Activated CD8-positive, alpha-beta T cell treated with anti-CD3 and anti-CD28 coated beads for 36 hours (primary cell): ENCODE data around the gene BORA. TPM values are rescaled to one million over a fixed set of nuclear protein-coding genes. Genes with fewer than 3 reads are reported as not detected.

ENCODE experiments used
- ATAC-seq: fragments of 200-7000 bp; cut with Tn5 transposase; one replicate; pipeline ENCODE4 v1.10.0; 2021; ENCODE audit warnings: mild to moderate bottlenecking, moderate library complexity
- CTCF ChIA-PET: fragments of 350-600 bp; sonication (Branson Sonifier 250); formaldehyde crosslinking; loops from one replicate; lab custom pipeline; 2021; ENCODE audit warnings: antibody characterized with exemption; lab: Charles Lee
- POLR2A ChIA-PET: fragments of 350-600 bp; sonication (Branson Sonifier 250); formaldehyde crosslinking; loops from one replicate; lab custom pipeline; 2021; ENCODE audit warnings: antibody characterized with exemption; lab: Charles Lee
- DNase-seq: peaks from one replicate; pipeline ENCODE4 v3.0.0-alpha.2; 2020
- H3K27ac Mint-ChIP-seq: one replicate; pipeline ENCODE4 v1.8.0; 2021; ENCODE audit warnings: mild to moderate bottlenecking, mixed read lengths
- H3K27me3 Mint-ChIP-seq: one replicate; pipeline ENCODE4 v1.8.0; 2021; ENCODE audit warnings: mixed read lengths
- H3K36me3 Mint-ChIP-seq: one replicate; pipeline ENCODE4 v1.8.0; 2021; ENCODE audit warnings: low read depth, mixed read lengths
- H3K4me1 Mint-ChIP-seq: one replicate; pipeline ENCODE4 v1.8.0; 2021; ENCODE audit warnings: low read depth, mixed read lengths
- H3K4me3 Mint-ChIP-seq: one replicate; pipeline ENCODE4 v1.8.0; 2021; ENCODE audit warnings: mild to moderate bottlenecking, moderate library complexity, mixed read lengths
- H3K9me3 Mint-ChIP-seq: one replicate; pipeline ENCODE4 v1.8.0; 2021; ENCODE audit warnings: mixed read lengths
- CTCF ChIP-seq: fragments of 200-600 bp; IDR thresholded peaks from one replicate; pipeline ENCODE4 v1.8.0; 2022; ENCODE audit warnings: antibody characterized with exemption, mild to moderate bottlenecking
- intact Hi-C: fragments of 100-400 bp; cut with micrococcal nuclease; formaldehyde crosslinking; loops from one replicate; pipeline ENCODE4 v1.10.0; 2022
- total RNA-seq, 2 experiments: library from RNA; stranded (reverse); gene quantifications; one replicate each; pipeline ENCODE4 v1.2.3, GENCODE V29; 2021

Gene BORA
- total RNA-seq, 2 experiments from 2014 or later, result 16.8 to 17.5 TPM

DNA sequence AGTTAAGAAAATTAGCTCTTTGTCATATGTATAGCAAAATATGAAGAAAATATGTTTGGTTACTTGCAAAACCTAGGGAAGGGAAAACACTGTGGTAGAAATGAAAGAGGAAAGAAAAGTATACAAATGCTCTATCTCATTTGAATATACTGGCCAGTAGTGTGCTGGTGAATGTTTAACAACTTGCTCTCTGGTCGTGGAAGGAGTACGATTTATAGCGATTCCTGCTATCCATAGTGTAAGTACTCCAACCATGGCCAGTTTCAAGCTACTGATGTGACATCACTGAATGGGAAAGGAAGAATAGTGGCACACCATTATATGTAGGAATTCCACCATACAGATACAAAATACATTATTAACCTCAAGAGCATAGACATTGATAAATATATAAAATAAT lies 9.3 kb downstream of the BORA start:
- ATAC-seq (no peak), DNase-seq (no peak)
- CTCF ChIA-PET, result no interaction called here
- no peaks in the 10 kb centered on the region for H3K27me3 Mint-ChIP-seq
- no peak for TF ChIP-seq CTCF
- H3K4me1 Mint-ChIP-seq, result peaks cover 17% of the 10 kb centered on the region
- intact Hi-C loops, result no loop called here
- no peak overlapping the region for H3K27ac Mint-ChIP-seq
- peaks cover 36% of the 10 kb centered on the region for H3K36me3 Mint-ChIP-seq
- H3K4me3 Mint-ChIP-seq, result no peak overlapping the region
- POLR2A ChIA-PET, result interaction anchor here (0.6 to 1.9 kb wide), 2 partner anchors 16 to 185 kb away, joined by 3 to 4 read pairs; no protein-coding TSS in a partner anchor
- no peaks in the 10 kb centered on the region for H3K9me3 Mint-ChIP-seq

DNA sequence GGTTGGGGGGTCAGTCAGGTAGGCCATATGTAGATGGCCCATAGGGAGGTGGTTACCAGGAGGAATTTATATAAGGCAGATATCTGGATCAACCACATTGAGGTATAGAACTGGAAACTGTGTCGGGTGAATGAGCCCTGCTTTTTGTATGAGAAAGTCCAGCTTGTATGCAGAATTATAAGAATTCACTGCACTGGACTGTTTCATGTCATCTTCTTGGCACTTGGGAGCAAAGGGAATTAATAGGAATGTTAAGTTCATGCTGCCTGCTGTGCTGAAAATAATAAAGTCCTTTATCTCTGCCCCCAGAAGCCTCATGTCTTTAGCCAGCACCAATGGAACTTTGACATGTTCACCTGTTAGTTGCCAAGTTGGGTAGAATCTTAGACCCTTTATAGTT lies 12.3 kb downstream of the BORA start:
- ChIA-PET POLR2A (no interaction called here), CTCF (no interaction called here)
- no peaks in the 10 kb centered on the region for H3K9me3 Mint-ChIP-seq
- no peak overlapping the region for H3K27ac Mint-ChIP-seq
- intact Hi-C loops, result no loop called here
- no peak overlapping the region for H3K4me3 Mint-ChIP-seq
- peaks cover 33% of the 10 kb centered on the region for H3K36me3 Mint-ChIP-seq
- peaks cover 10% of the 10 kb centered on the region for H3K4me1 Mint-ChIP-seq
- TF ChIP-seq CTCF, result no peak
- no peaks in the 10 kb centered on the region for H3K27me3 Mint-ChIP-seq
- no peak for DNase-seq
- ATAC-seq, result no peak

DNA sequence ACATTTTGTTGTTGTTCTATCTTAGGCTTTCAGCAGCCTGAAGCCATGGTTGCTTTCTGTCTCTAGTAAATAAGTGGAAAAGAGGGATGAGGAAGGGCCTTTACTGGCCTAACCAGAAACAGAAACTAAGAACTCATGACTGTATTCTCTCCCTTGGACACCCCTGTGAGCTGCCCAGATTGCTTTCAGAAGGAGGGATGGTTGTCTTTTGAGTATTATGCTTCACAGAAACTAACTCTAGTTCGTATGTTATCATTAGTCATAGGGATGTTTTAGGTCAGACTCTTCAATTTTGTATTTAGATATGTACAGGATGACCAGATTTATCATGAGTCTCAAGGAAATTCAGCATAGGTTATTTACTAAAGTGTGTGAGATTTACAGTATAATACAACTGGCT lies 17.5 kb downstream of the BORA start:
- ChIA-PET POLR2A (no interaction called here), CTCF (interaction anchor here (1.4 kb wide), 1 partner anchor 10 kb away, joined by 3 read pairs; no protein-coding TSS in a partner anchor)
- H3K9me3 Mint-ChIP-seq, result no peaks in the 10 kb centered on the region
- H3K4me1 Mint-ChIP-seq, result peaks cover 23% of the 10 kb centered on the region
- peaks cover 39% of the 10 kb centered on the region for H3K36me3 Mint-ChIP-seq
- DNase-seq, result no peak
- no peak for ATAC-seq
- H3K27ac Mint-ChIP-seq, result peak overlapping the region; percentile 38
- intact Hi-C loops, result no loop called here
- no peak for TF ChIP-seq CTCF
- no peak overlapping the region for H3K4me3 Mint-ChIP-seq
- no peaks in the 10 kb centered on the region for H3K27me3 Mint-ChIP-seq

- Mint-ChIP-seq H3K27me3 (no peaks in the 10 kb centered on the region), H3K4me1 (peaks cover 17% of the 10 kb centered on the region), H3K27ac (no peak overlapping the region), H3K36me3 (peaks cover 58% of the 10 kb centered on the region), H3K9me3 (peaks cover 2% of the 10 kb centered on the region), H3K4me3 (no peak overlapping the region)
- DNase-seq (no peak), ATAC-seq (no peak)
- no peak for TF ChIP-seq CTCF
- ChIA-PET POLR2A (interaction anchor here (1.7 kb wide), 1 partner anchor 15 kb away, joined by 3 read pairs; no protein-coding TSS in a partner anchor), CTCF (interaction anchor here (1.1 kb wide), 1 partner anchor 14 kb away, joined by 4 read pairs; no protein-coding TSS in a partner anchor)
- intact Hi-C loops, result no loop called here
These were observed 23.5 kb downstream of the BORA start for GRCh38 chr13:72751220-72751619.

- ATAC-seq, result no peak
- H3K36me3 Mint-ChIP-seq, result peaks cover 51% of the 10 kb centered on the region
These were observed 26.4 kb downstream of the BORA start for GRCh38 chr13:72754111-72754510.

More at GRCh38 chr13:72754111-72754510, 26.4 kb downstream of the BORA start:
- H3K4me1 Mint-ChIP-seq, result peaks cover 5% of the 10 kb centered on the region
- CTCF ChIA-PET, result no interaction called here
- TF ChIP-seq CTCF, result no peak
- H3K4me3 Mint-ChIP-seq, result no peak overlapping the region
- no peak overlapping the region for H3K27ac Mint-ChIP-seq
- no peak for DNase-seq
- peaks cover 2% of the 10 kb centered on the region for H3K9me3 Mint-ChIP-seq
- no peaks in the 10 kb centered on the region for H3K27me3 Mint-ChIP-seq
- intact Hi-C loops, result no loop called here
- POLR2A ChIA-PET, result no interaction called here
